NCI-H774 (cell line): Measurements from ENCODE around the gene CLVS2.

ENCODE experiments used
- DNase-seq: peaks from one replicate; lab custom pipeline; 2025; lab: John Stamatoyannopoulos, UW

The CLVS2 gene

DNA sequence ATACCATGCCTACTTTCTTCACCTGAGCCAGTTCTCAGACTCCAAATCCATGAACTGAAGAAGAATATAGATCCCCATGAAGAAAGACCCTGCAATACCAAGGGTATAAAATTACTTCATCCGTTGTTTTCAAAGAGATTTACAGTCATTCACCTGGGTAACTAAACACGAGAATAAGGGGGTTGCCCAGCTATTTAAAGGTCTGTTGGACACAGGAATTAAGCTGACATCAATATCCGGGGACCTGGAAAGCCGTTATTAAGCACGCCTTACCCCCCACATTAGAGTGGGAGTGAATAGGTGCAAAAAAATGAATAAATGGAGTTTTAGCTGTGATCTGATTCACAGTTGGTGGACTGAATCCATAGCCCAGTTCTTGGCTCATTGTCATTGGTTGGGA lies 28.9 kb downstream of the CLVS2 start:
- no peak for DNase-seq

DNA sequence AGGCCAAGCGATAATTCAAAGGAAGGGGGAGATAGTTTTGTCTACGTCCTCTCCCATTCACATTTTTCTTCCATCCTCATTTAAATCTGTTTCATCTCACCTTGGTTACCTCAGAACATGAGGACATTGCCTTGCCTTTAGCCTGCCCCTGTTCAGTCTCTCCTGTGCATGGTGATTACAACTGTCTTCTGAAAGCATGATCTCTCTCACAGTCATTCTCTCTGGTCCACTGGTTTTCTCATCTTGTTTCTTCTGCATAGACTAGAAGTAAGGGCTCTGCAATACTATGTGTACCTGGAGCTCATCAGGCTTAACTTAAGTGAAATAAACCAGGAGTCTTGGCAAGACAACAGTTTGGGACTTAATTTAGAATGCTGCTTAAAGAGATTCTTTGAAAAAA lies 31.4 kb downstream of the CLVS2 start:
- DNase-seq = no peak

DNA sequence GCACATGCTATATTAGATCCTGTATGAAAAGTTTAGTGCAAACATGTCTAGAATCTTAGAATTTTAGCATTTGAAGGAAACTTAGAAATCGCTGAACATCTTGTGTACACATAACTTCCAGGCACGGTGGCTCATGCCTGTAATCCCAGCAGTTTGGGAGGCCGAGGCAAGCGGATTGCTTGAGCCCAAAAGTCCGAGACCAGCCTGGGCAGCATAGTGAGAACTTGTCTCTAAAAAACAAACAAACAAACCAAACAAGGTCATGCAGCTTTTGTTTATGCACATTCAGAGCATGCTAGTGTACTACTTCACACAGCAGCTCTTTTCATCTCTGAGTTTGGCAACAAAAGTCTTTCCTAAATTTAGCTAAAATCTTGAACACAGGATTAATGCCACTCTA lies 32.2 kb downstream of the CLVS2 start:
- no peak for DNase-seq

DNA sequence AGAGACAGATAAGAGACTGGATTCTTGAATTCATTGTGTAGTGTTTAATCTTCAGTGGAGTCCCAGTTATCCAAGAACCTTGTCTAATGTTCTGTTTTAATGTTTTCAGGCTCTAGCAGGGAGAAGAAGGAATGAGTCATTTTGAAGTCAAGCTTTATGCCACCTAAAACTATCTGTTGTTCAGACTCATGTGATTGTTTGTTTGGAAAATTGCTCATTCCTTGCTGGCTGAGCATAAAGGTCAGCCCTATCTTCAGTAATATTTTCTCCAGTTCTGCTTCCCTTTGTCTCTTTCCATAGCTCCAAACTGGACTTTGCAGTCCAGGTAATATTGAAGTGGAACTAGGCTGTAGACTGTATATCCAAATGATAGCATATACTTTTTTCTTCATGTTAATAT lies 34.2 kb downstream of the CLVS2 start:
- no peak for DNase-seq

DNA sequence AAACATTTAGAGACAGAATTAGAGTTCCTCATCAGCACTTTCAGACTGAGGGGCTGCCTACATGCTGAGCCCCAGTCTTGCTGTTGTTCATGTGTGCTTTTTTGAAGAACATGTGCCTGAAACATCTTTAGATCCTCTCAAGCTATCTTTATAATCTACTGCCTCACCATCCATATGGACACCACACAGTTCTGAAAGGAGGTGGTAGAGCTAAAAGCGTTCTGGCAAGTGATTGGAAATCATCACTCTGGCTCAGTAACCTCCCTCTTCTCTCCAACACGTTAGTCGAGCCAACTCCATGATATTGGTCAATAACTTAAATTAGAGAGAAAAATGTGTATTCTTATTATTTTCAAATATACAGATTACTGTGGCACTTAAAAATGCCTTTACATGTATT lies 40.6 kb downstream of the CLVS2 start:
- DNase-seq = no peak

DNA sequence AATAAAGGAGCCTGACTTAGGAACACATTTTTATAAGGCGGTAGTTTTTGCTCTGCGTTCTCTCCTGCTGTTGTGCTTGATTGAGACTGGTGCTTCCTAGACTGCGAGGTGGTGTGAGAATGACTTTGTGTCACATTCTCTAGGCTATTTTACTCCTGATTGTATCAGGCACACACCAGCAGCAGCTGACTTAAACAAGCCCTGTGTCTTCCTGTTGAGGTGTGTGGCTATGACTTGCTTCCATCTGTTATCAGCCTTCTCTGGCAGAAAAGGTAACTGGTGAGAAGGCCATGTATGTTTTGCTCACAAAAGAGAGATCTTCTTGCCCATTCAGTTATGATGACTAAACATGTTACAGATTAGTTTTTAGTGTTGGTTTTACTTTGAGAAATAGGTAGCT lies 43.4 kb downstream of the CLVS2 start:
- DNase-seq = no peak

DNA sequence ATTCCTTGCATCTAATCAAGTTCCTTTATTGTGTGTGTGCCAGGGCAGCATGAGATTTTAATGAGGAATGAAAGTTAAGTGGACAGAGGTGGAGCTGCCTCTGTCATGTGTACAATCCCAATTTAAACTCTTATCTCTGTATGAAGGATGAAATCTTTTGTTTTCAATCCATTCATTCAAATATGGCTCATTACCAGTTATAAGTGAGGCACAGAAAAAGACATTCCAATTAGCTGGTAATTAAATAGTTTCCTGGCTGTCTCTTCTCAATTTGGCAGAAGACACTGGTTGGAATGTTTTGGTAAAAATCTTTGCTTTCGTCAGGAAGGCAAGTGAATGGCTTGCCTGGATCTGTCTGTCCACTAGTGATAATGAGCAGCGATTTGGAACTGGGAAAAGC lies 46.4 kb downstream of the CLVS2 start:
- DNase-seq = no peak

DNA sequence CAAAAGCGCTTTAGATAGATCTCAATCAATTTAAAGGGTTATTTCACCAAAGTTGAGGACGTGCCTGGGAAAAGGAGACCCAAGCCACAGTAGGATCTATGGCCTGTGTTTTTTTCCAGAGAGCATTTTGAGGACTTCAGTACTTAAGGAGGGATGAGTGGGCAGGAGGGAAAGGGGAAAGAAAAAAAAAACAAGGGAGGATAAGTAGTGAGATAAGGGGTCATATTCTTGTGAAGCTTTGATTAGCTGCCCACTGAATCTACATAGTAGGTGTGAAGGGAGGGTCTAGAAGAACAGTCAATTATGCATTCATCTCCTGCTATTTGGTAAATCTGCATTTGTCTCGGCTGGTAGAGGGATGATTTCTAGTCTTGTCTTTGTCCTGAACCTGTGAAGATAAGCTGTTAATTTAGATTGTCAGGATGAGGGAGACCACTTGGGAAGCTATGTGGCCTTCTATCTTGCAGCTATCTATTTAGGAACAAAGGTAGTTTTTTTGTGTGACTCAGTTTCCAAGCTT lies 48.4 kb downstream of the CLVS2 start:
- no peak for DNase-seq

DNA sequence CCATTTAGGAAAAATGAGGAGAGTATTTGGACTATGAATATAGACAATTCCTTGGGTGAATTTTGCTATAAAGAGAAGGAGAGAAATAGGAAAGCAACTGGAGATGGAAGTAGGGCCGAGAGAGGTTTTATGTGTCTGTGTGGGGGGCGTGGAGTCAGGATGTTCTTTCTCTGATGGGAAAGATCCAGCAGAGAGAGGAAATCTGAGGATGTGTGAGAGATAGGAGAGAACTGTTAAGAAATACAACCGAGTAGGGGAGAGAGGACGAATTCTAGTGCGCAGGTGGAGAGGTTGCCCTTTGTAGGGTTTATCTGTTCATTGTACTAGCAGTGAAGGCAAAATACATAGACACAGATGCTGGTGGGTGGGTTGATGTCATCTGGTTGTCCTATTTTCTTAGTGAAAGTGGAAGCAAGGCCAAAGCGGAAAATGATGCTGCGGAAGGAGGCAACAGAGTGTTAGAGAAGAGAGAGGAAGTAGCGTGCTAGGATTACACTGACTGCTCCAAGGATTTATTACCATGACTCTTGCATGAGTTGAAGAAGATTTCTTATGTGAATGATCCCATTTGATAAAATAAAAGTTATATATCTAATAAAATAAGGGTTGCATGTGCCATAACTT lies 57.7 kb downstream of the CLVS2 start:
- DNase-seq = no peak

GRCh38 chr6:123055256-123055655 lies 59.2 kb downstream of the CLVS2 start:
- no peak for DNase-seq

GRCh38 chr6:123062670-123063069 lies 66.6 kb downstream of the CLVS2 start:
- DNase-seq = peak; percentile 10

DNA sequence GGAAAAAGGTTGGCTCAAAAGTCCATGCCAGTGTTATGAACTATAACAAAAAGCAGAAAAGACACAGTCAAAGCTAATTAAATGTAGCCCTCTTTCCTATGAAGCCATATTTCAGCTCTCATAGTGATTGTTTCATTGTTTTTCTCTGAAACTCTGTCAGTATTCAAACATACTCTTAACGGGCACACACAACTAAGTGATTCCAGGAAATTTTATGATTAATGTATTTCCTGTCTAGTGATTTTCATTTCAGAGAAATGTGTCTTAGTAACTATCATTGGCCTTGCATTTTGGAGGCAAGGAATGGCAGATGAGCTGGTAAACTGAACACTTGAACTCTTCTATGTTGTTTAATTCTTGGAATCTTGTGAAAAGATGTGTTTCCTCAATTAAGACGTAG lies 68.0 kb downstream of the CLVS2 start:
- no peak for DNase-seq

GRCh38 chr6:123074616-123075015 lies 78.6 kb downstream of the CLVS2 start:
- DNase-seq = no peak

DNA sequence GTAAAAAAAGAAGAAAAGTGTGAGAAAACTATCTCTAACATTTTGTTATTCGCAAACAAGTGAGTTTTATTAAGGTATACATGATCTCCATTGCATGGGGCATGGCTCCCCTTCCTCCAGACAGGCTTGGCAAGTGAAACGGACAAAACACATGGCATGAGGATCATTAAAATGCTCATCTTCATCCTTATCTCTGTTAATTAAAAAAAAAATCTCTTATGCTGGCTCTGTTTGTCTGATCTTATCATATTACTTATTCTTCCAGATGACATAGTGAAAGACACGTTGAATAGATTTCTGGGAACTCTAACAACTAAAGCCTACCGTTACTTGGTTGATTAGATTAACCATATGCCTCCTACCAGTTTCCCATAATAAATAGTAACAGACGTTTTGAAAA lies 89.4 kb downstream of the CLVS2 start:
- no peak for DNase-seq

GRCh38 chr6:123089226-123089625 lies 93.2 kb downstream of the CLVS2 start:
- peak; percentile 49 for DNase-seq

- DNase-seq = peak; percentile 11
Measured at GRCh38 chr6:123091091-123091895, 95.3 kb downstream of the CLVS2 start.

- DNase-seq = no peak
Measured at GRCh38 chr6:123091896-123092271, 95.8 kb downstream of the CLVS2 start.

DNA sequence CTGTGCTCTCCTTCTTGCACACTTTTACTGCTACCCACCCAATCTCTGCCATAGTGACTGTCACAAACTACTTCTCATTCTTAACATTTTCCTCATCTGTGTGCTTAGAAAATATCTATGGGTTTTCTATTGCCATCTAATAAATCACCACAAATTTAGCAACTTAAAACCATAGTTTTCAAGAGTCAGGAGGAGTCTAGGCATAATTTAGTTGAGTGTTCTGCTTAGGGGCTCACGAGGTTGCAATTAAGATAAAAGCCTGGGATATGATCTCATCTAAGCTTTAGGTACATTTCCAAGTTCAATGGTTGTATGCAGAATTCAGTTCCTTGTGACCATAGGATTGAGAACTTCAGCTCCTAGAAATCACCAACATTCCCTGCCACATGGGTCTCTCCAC lies 98.8 kb downstream of the CLVS2 start:
- DNase-seq = no peak

- no peak for DNase-seq
Measured at GRCh38 chr6:123105561-123105960, 109.5 kb downstream of the CLVS2 start.

- no peak for DNase-seq
Measured at GRCh38 chr6:123116370-123116769, 120.3 kb downstream of the CLVS2 start.

- no peak for DNase-seq
Measured at GRCh38 chr6:123117145-123117908, 121.3 kb downstream of the CLVS2 start.

DNA sequence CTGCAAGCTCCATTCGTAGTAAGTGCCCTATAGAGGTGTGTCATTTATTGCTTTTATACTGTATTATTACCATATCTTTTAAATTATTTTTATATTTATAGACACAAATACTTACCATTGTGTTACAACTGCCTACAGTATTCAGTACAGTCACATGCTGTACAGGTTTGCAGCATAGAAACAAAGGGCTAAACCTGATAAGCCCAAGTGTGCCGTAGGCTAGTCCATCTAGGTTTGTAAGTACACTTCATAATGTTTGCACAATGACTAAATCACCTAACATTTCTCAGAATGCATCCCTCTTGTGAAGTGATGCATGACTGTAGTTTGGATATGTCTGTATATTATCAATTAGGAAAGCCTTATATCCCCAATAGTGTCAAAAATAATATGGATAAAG lies 122.8 kb downstream of the CLVS2 start:
- DNase-seq = peak; percentile 60
